ENCODE measurements around the gene ZSWIM6.

DNA sequence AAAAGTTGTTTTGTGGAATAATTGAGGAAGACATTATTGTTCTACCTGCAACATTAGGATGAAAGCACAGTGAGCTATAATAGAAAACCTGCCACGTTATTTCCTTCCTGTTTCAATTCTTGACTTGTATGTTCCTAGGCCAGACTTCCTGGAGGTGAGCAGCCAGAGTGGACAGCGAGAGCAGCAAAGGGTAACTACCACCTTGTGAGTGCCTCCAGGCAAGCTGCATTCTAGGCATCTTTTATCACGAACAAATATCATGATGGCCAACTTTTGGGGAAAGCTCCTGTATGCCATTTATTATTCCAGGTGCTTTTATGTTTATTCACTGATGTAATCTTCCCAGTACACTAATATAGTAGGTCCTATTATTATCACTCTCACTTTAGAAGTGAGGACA is 34.0 kb upstream of the ZSWIM6 start:
- no peak for TF ChIP-seq EZH2 (IDR thresholded peaks at IDR 0.05)
- no peak for TF ChIP-seq FOXP2 (optimal IDR thresholded peaks at IDR 0.05; ENCODE audit: control extremely low read depth, extremely low read length, insufficient read depth)
- no peak for TF ChIP-seq POLR2AphosphoS5 (IDR thresholded peaks at IDR 0.05; ENCODE audit: borderline replicate concordance, low read depth, low read length)

Data from SK-N-MC (cell line).